Measurements from ENCODE around the gene EDC4. TPM values are rescaled to one million over a fixed set of nuclear protein-coding genes. Genes with fewer than 3 reads are reported as not detected.
"Not testable (repeated sequence)": the region's sequence is repeated elsewhere in the genome, so short reads cannot be mapped to it uniquely, and the experiment has no call there.

The EDC4 gene
- total RNA-seq, 1 donor from 2014 or later, result 51.2 TPM

- H3K4me1 ChIP-seq, result peaks cover 49% of the 10 kb centered on the region
- intact Hi-C loops (cut with DNase I), result no loop called here
Observed at GRCh38 chr16:67861877-67862276, 11.0 kb upstream of the EDC4 start.

GRCh38 chr16:67862623-67863583 is 9.9 kb upstream of the EDC4 start:
- DNase-seq, result no peak
- peak; percentile 11 to 44 for ATAC-seq
- Histone ChIP-seq H3K4me3 (no peak overlapping the region), H3K36me3 (peaks cover 43% of the 10 kb centered on the region), H3K9me3 (no peaks in the 10 kb centered on the region), H3K4me1 (peaks cover 39% of the 10 kb centered on the region), H3K27ac (no peak overlapping the region), H3K27me3 (ENCODE audit: low read depth) (no peaks in the 10 kb centered on the region)
- intact Hi-C loops (cut with DNase I), result no loop called here
- TF ChIP-seq CTCF (IDR thresholded peaks at IDR 0.05), result no peak

More at GRCh38 chr16:67861877-67862276, 11.0 kb upstream of the EDC4 start:
- no peak for TF ChIP-seq CTCF (IDR thresholded peaks at IDR 0.05)
- Histone ChIP-seq H3K36me3 (peaks cover 33% of the 10 kb centered on the region), H3K4me3 (no peak overlapping the region), H3K9me3 (no peaks in the 10 kb centered on the region), H3K27ac (no peak overlapping the region), H3K27me3 (ENCODE audit: low read depth) (no peaks in the 10 kb centered on the region)
- DNase-seq, result no peak
- ATAC-seq, result no peak

GRCh38 chr16:67864044-67864443 is 8.8 kb upstream of the EDC4 start:
- H3K27me3 ChIP-seq (ENCODE audit: low read depth); H3K9me3 ChIP-seq; ATAC-seq; intact Hi-C loops (cut with DNase I); H3K4me3 ChIP-seq; DNase-seq; H3K27ac ChIP-seq: not testable (repeated sequence)
- H3K36me3 ChIP-seq, result peaks cover 55% of the 10 kb centered on the region
- H3K4me1 ChIP-seq, result peaks cover 27% of the 10 kb centered on the region

GRCh38 chr16:67864594-67864993 is 8.3 kb upstream of the EDC4 start:
- ATAC-seq (no peak), DNase-seq (no peak)
- no peak for TF ChIP-seq CTCF (IDR thresholded peaks at IDR 0.05)
- no peaks in the 10 kb centered on the region for H3K27me3 ChIP-seq (ENCODE audit: low read depth)
- peaks cover 26% of the 10 kb centered on the region for H3K4me1 ChIP-seq
- intact Hi-C loops (cut with DNase I), result no loop called here
- no peak overlapping the region for H3K27ac ChIP-seq
- no peaks in the 10 kb centered on the region for H3K9me3 ChIP-seq
- H3K4me3 ChIP-seq, result no peak overlapping the region
- H3K36me3 ChIP-seq, result peaks cover 60% of the 10 kb centered on the region

- peaks cover 63% of the 10 kb centered on the region for H3K36me3 ChIP-seq
- no peak for DNase-seq
Observed at GRCh38 chr16:67865318-67865717, 7.5 kb upstream of the EDC4 start.

More at GRCh38 chr16:67865318-67865717, 7.5 kb upstream of the EDC4 start:
- TF ChIP-seq CTCF (IDR thresholded peaks at IDR 0.05), result peak; percentile 41
- no peaks in the 10 kb centered on the region for H3K9me3 ChIP-seq
- no peaks in the 10 kb centered on the region for H3K27me3 ChIP-seq (ENCODE audit: low read depth)
- H3K4me1 ChIP-seq, result peaks cover 23% of the 10 kb centered on the region
- H3K27ac ChIP-seq, result no peak overlapping the region
- peak; percentile 40 to 45 for ATAC-seq
- intact Hi-C loops (cut with DNase I), result no loop called here
- H3K4me3 ChIP-seq, result no peak overlapping the region

All from lower lobe of right lung (tissue), 2 donors.